ENCODE results near the gene CBFB. TPM values are rescaled to one million over a fixed set of nuclear protein-coding genes. Genes with fewer than 3 reads are reported as not detected.
A peak's percentile ranks its signal among the peaks of the same experiment; 100 is the strongest.

The CBFB gene
- total and polyA plus RNA-seq, 2 experiments from 2014 or later: 52.3 to 53.3 TPM

- no peaks in the 10 kb centered on the region for H4K20me1 ChIP-seq (ENCODE audit: insufficient read depth)
- no peaks in the 10 kb centered on the region for H3K9me2 ChIP-seq (ENCODE audit: insufficient read depth)
- DNase-seq: no peak
- H3K79me2 ChIP-seq (ENCODE audit: insufficient read depth): peaks cover 88% of the 10 kb centered on the region
- H3K4me1 ChIP-seq (ENCODE audit: insufficient read depth): peaks cover 27% of the 10 kb centered on the region
- 93 to 100% methylated on average over 2 of the region's 2 CpGs for WGBS, 2 experiments (ENCODE audit: low coverage in 1 of 2, low lambda C conversion rate in 2 of 2, missing lambda C conversion rate in 2 of 2)
- H3K27ac ChIP-seq: peak overlapping the region; percentile 76
- H2AFZ ChIP-seq: no peak overlapping the region
- H3K36me3 ChIP-seq (ENCODE audit: low read depth): no peaks in the 10 kb centered on the region
- H3K9me3 ChIP-seq (ENCODE audit: low read depth): no peaks in the 10 kb centered on the region
- peaks cover 63% of the 10 kb centered on the region for H3F3A ChIP-seq (ENCODE audit: insufficient read depth)
- TF ChIP-seq EZH2 (IDR thresholded peaks at IDR 0.05; ENCODE audit: insufficient read depth, poor library complexity, severe bottlenecking): no peak
- TF ChIP-seq EZH2phosphoT487 (IDR thresholded peaks at IDR 0.05; ENCODE audit: insufficient read depth, low read depth): no peak
- H3K4me2 ChIP-seq (ENCODE audit: unreplicated experiment): no peak overlapping the region
- in situ Hi-C loops (cut with MboI): no loop called here
- H3K27me3 ChIP-seq (replicated peaks; ENCODE audit: insufficient read depth): no peaks in the 10 kb centered on the region
- H3K9ac ChIP-seq: no peak overlapping the region
- H3K4me3 ChIP-seq: no peak overlapping the region
Measured at GRCh38 chr16:67054901-67055300, 26.0 kb downstream of the CBFB start.

DNA sequence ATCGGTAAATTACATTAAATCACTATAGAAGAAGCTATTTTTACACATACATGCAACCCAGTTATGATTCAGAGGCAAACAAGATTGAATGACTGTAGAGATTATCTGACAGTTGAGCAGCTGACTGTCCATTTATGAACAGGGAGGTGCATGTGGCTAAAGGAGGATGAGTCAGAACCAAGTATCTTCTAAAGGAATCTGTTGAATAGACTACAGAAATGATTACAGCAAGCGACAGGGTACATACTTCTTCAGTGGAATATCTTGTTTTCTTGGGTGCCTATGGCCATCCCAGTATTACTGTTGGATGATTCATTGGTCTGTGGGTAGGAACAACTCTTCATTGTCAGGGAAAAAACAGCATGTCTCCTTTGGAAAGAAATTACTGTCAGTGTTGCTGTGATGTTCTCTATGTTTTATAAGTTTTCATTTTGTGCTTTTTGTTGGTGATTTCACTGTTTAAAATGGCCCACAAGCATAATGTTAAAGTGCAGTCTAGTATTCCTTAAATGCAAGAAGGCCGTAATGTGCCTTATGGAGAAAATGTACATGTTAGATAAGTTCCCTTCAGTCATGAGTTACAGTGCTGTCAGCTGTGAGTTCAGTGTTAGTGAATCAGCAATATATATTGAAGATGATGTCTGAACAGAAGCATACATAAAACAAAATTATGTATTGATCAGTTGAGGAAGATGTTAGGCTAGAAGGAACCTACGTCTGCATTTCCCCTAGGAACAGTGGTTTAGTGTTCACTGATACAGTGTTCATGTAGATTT, 27.0 kb downstream of the CBFB start:
- Histone ChIP-seq H3K4me1 (ENCODE audit: insufficient read depth) (peaks cover 27% of the 10 kb centered on the region), H3K27ac (peak overlapping the region; percentile 76), H3K4me2 (ENCODE audit: unreplicated experiment) (peak overlapping the region; percentile 67), H3K9me3 (ENCODE audit: low read depth) (no peaks in the 10 kb centered on the region), H4K20me1 (ENCODE audit: insufficient read depth) (no peaks in the 10 kb centered on the region), H3K27me3 (replicated peaks; ENCODE audit: insufficient read depth) (no peaks in the 10 kb centered on the region), H3K9ac (peak overlapping the region; percentile 52), H3K36me3 (ENCODE audit: low read depth) (0 out of 2 replicates have a peak, but pooled peaks cover 3% of the 10 kb centered on the region), H3K9me2 (ENCODE audit: insufficient read depth) (no peaks in the 10 kb centered on the region), H2AFZ (no peak overlapping the region), H3F3A (ENCODE audit: insufficient read depth) (peaks cover 58% of the 10 kb centered on the region), H3K79me2 (ENCODE audit: insufficient read depth) (peaks cover 88% of the 10 kb centered on the region), H3K4me3 (peak overlapping the region; percentile 49; the same call in 1 of the 2 replicates)
- TF ChIP-seq EZH2 (IDR thresholded peaks at IDR 0.05; ENCODE audit: insufficient read depth, poor library complexity, severe bottlenecking) (no peak), EZH2phosphoT487 (IDR thresholded peaks at IDR 0.05; ENCODE audit: insufficient read depth, low read depth) (no peak)
- peak; percentile 97 for DNase-seq
- in situ Hi-C loops (cut with MboI): no loop called here
- 43 to 45% methylated on average over 4 of the region's 4 CpGs for WGBS, 2 experiments (ENCODE audit: low coverage in 1 of 2, low lambda C conversion rate in 2 of 2, missing lambda C conversion rate in 2 of 2)

DNA sequence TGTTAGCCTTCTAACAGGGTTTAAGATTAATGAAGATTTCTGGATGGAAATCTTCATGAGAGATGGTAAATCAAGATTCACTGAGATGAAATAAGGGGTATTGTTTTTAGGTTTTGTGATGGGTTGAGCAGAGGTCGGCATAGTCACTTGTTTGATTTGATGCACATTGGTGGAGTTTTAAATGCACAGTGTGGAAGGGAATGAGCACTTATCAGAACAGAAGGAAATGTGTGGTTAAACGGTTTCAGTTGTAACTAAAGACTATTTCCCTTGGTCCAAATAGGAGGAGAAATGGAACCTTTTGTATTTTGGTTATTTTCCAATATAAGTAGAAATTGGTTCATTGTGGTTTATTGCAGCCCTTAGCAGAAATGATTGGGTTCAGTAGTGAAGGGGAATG, 34.1 kb downstream of the CBFB start:
- no peak for DNase-seq
- no peaks in the 10 kb centered on the region for H3K4me1 ChIP-seq (ENCODE audit: insufficient read depth)
- TF ChIP-seq EZH2phosphoT487 (IDR thresholded peaks at IDR 0.05; ENCODE audit: insufficient read depth, low read depth) (no peak), EZH2 (IDR thresholded peaks at IDR 0.05; ENCODE audit: insufficient read depth, poor library complexity, severe bottlenecking) (no peak)
- no peak overlapping the region for H2AFZ ChIP-seq
- no peak overlapping the region for H3K4me3 ChIP-seq
- peaks cover 16% of the 10 kb centered on the region for H3F3A ChIP-seq (ENCODE audit: insufficient read depth)
- no peaks in the 10 kb centered on the region for H4K20me1 ChIP-seq (ENCODE audit: insufficient read depth)
- no peak overlapping the region for H3K4me2 ChIP-seq (ENCODE audit: unreplicated experiment)
- peaks cover 14% of the 10 kb centered on the region for H3K36me3 ChIP-seq (ENCODE audit: low read depth)
- in situ Hi-C loops (cut with MboI): no loop called here
- 68 to 75% methylated on average over 2 of the region's 2 CpGs for WGBS, 2 experiments (ENCODE audit: low coverage in 1 of 2, low lambda C conversion rate in 2 of 2, missing lambda C conversion rate in 2 of 2)
- peaks cover 100% of the 10 kb centered on the region for H3K79me2 ChIP-seq (ENCODE audit: insufficient read depth)
- no peaks in the 10 kb centered on the region for H3K9me2 ChIP-seq (ENCODE audit: insufficient read depth)
- no peak overlapping the region for H3K9ac ChIP-seq
- no peaks in the 10 kb centered on the region for H3K9me3 ChIP-seq (ENCODE audit: low read depth)
- no peak overlapping the region for H3K27ac ChIP-seq
- H3K27me3 ChIP-seq (replicated peaks; ENCODE audit: insufficient read depth): no peaks in the 10 kb centered on the region

- in situ Hi-C loops (cut with MboI): no loop called here
- WGBS, 2 experiments (ENCODE audit: low coverage in 1 of 2, low lambda C conversion rate in 2 of 2, missing lambda C conversion rate in 2 of 2): 95 to 100% methylated on average over 2 of the region's 2 CpGs
- Histone ChIP-seq H3K27me3 (replicated peaks; ENCODE audit: insufficient read depth) (no peaks in the 10 kb centered on the region), H3K9me2 (ENCODE audit: insufficient read depth) (no peaks in the 10 kb centered on the region), H3K27ac (no peak overlapping the region), H3K9me3 (ENCODE audit: low read depth) (no peaks in the 10 kb centered on the region), H3F3A (ENCODE audit: insufficient read depth) (no peaks in the 10 kb centered on the region), H3K4me2 (ENCODE audit: unreplicated experiment) (no peak overlapping the region), H3K36me3 (ENCODE audit: low read depth) (peaks cover 33% of the 10 kb centered on the region), H3K4me1 (ENCODE audit: insufficient read depth) (no peaks in the 10 kb centered on the region), H4K20me1 (ENCODE audit: insufficient read depth) (no peaks in the 10 kb centered on the region), H3K79me2 (ENCODE audit: insufficient read depth) (peaks cover 99% of the 10 kb centered on the region), H2AFZ (no peak overlapping the region), H3K9ac (no peak overlapping the region), H3K4me3 (no peak overlapping the region)
- peak; percentile 53 for DNase-seq
- TF ChIP-seq EZH2 (IDR thresholded peaks at IDR 0.05; ENCODE audit: insufficient read depth, poor library complexity, severe bottlenecking) (no peak), EZH2phosphoT487 (IDR thresholded peaks at IDR 0.05; ENCODE audit: insufficient read depth, low read depth) (no peak)
Measured at GRCh38 chr16:67068212-67068753, 39.3 kb downstream of the CBFB start.
